H1 (cell line): ENCODE results near the gene CPTP. TPM values are rescaled to one million over a fixed set of nuclear protein-coding genes. Genes with fewer than 3 reads are reported as not detected.

Experiments
- ASH2L ChIP-seq: fragments of 200-600, 300-600 bp; sonication (generic); IDR thresholded peaks from one replicate; pipeline ENCODE4 v1.7.1; 2017; ENCODE audit warnings: low read length
- CHD1 ChIP-seq: IDR thresholded peaks from 2 replicates; pipeline ENCODE4 v1.6.1; 2012; ENCODE audit warnings: low read depth, low read length, improper control_type of control experiment
- EP300 ChIP-seq, 2 experiments: IDR thresholded peaks; 1 replicate in 1 of 2; 2 replicates in 1 of 2; pipeline ENCODE4 v1.6.1; 2011 to 2012; ENCODE audit warnings: low read depth in 2 of 2, low read length in 2 of 2, mild to moderate bottlenecking in 2 of 2, borderline replicate concordance in 1 of 2, inconsistent platforms in 1 of 2, moderate library complexity in 1 of 2
- EZH2 ChIP-seq: fragments of 200-600 bp; sonication (generic); IDR thresholded peaks from 2 replicates; pipeline ENCODE4 v1.7.1; 2012; ENCODE audit warnings: low read depth, mild to moderate bottlenecking, moderate library complexity, low read length, inconsistent platforms; ENCODE audit not compliant: severe bottlenecking
- JUN ChIP-seq: IDR thresholded peaks from 2 replicates; pipeline ENCODE4 v1.6.1; 2011; ENCODE audit warnings: low read depth, mild to moderate bottlenecking, improper control_type of control experiment, low read length
- KDM1A ChIP-seq: fragments of 200-600, 300-600 bp; sonication (generic); IDR thresholded peaks from 2 replicates; pipeline ENCODE4 v1.7.1; 2016; ENCODE audit warnings: mild to moderate bottlenecking, low read length, borderline replicate concordance
- RNF2 ChIP-seq: fragments of 200-900, 300-1000 bp; sonication (generic); IDR thresholded peaks from 2 replicates; pipeline ENCODE4 v1.7.1; 2016; ENCODE audit warnings: borderline replicate concordance, low read depth, mild to moderate bottlenecking, antibody characterized with exemption, low read length; ENCODE audit not compliant: poor library complexity, severe bottlenecking; ENCODE audit errors: missing control alignments
- RXRA ChIP-seq: IDR thresholded peaks from 2 replicates; pipeline ENCODE4 v1.6.1; 2011; ENCODE audit warnings: low read depth, mild to moderate bottlenecking, low read length, moderate library complexity; ENCODE audit not compliant: insufficient read depth
- TEAD4 ChIP-seq: IDR thresholded peaks from 2 replicates; pipeline ENCODE4 v1.6.1; 2012; ENCODE audit warnings: low read depth, low read length, inconsistent platforms, mixed read lengths
- polyA plus RNA-seq, 7 experiments: library from polyadenylated mRNA; depleted of rRNA in 3 of 7; stranded (reverse) in 5 of 7; unstranded in 2 of 7; fragments of >200 nt in 5 of 7; fragments of 200-250 nt in 2 of 7; gene quantifications; 1 replicate in 5 of 7; 2 replicates in 1 of 7; 4 replicates in 1 of 7; pipeline versions ENCODE4 v1.2.1 to v1.2.3, GENCODE V29; 2011 to 2013; ENCODE audit warnings: missing spikeins in 2 of 7, mixed read lengths in 2 of 7
- total RNA-seq: library from RNA; stranded (reverse); fragmentation: NEBNext Ultra II Directional; extraction: Animal tissue kit (Norgen Biotek cat#: 25700); gene quantifications from 2 replicates; pipeline ENCODE4 v1.2.1, GENCODE V29; 2021
- TF ChIP-seq, protein P1 (sequence below): IDR thresholded peaks from 2 replicates; pipeline ENCODE4 v1.6.1; 2011; ENCODE audit warnings: low read length, improper control_type of control experiment

Gene CPTP
- total and polyA plus RNA-seq, 2 of the 8 experiments (the other 6 are each of a cell fraction or from before 2014, with no cell fraction given) = 8.1 to 10.6 TPM

DNA sequence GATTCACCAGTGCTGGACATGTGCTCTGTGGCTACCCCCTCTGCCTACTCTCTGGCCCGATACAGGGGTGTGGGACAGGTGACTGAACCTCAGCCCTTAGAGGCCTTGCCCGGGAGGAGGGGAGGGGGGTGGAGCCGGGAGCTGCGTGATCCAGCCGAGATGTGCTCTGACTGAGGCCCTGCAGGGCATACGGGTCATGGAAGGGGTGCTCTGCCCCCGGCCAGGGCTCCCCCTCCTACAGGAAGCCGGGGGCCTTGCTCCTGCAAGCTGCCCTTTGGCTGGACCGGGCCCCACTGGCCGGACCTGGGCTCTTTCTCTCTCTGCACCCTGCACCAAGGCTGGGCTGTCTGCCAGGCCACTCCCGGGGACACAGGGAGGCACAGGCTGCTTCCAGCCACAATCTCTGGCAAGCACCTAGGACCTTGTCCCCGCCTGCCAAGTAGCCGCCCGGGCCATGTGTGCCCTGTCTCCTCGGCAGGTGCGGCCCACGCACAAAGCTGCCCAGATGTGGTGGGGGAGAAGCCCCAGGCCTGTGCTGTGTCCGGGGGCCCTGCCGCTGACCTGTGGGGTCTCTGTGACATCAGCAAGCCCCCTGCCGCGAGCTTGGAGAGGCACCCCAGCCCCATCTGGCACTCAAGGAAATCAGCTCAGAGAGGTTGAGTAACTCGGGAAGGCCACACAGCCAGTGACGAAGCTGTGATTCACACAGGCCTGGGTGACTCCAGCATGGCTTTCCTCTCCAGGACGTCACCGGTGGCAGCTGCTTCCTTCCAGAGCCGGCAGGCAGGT is 42.9 kb upstream of the CPTP start (continued):
- TF ChIP-seq EZH2 = no peak
- TF ChIP-seq RNF2 = no peak
- no peak for TF ChIP-seq EP300 (IDR thresholded peaks at IDR 0.05; ENCODE audit: borderline replicate concordance in 1 of 2, low read depth in 2 of 2, low read length in 2 of 2)
- TF ChIP-seq KDM1A = no peak
- TF ChIP-seq, protein P1, sequence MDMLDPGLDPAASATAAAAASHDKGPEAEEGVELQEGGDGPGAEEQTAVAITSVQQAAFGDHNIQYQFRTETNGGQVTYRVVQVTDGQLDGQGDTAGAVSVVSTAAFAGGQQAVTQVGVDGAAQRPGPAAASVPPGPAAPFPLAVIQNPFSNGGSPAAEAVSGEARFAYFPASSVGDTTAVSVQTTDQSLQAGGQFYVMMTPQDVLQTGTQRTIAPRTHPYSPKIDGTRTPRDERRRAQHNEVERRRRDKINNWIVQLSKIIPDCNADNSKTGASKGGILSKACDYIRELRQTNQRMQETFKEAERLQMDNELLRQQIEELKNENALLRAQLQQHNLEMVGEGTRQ = no peak
- no peak for TF ChIP-seq RXRA
- no peak for TF ChIP-seq ASH2L
- no peak for TF ChIP-seq CHD1
- no peak for TF ChIP-seq JUN
- TF ChIP-seq TEAD4 = no peak
